ENCODE data around the gene DNM3. TPM values are rescaled to one million over a fixed set of nuclear protein-coding genes. Genes with fewer than 3 reads are reported as not detected.

Gene DNM3
- polyA plus RNA-seq, 3 donors: 0.15 TPM; not detected in 2

DNA sequence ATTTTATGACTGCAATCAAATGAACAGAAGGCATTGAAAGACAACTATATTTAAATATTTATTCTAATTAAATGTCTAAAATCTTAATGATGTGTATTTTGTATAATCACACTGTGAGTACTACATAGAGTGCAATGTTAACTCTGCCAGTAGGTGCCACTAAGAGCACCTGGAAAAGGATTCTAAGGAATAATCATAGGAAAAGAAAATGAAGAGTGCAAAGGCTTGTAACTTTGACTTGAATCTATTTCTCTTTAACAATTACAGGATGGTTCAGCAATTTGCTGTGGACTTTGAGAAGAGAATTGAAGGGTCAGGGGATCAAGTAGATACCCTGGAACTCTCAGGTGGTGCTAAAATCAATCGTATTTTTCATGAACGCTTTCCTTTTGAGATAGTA is 200.4 kb downstream of the DNM3 start:
- Histone ChIP-seq H3K36me3 (replicated peaks in 1 of 2; ENCODE audit: control insufficient read depth in 1 of 2, insufficient read depth in 2 of 2, low read length in 2 of 2) (no peaks in the 10 kb centered on the region), H3K4me3 (replicated peaks in 1 of 3; ENCODE audit: low read depth in 2 of 3, low read length in 3 of 3) (no peak overlapping the region), H3K4me2 (replicated peaks; ENCODE audit: extremely low read depth, low read length, poor library complexity, severe bottlenecking) (no peak overlapping the region), H4K20me1 (ENCODE audit: insufficient read depth, low read length) (no peaks in the 10 kb centered on the region), H3K9ac (ENCODE audit: insufficient read depth, low read length, poor library complexity, severe bottlenecking) (no peak overlapping the region), H2AFZ (ENCODE audit: insufficient read depth, low read depth, low read length, poor library complexity, severe bottlenecking) (no peak overlapping the region), H3K27me3 (ENCODE audit: control insufficient read depth in 2 of 2, insufficient read depth in 2 of 2, low read length in 2 of 2) (no peaks in the 10 kb centered on the region), H3K4me1 (ENCODE audit: control insufficient read depth in 1 of 2, insufficient read depth in 2 of 2, low read length in 2 of 2) (no peaks in the 10 kb centered on the region), H3K27ac (ENCODE audit: low read depth in 1 of 2, low read length in 2 of 2) (no peak overlapping the region), H3K79me2 (ENCODE audit: insufficient read depth, low read length) (no peaks in the 10 kb centered on the region), H3K9me3 (replicated peaks in 1 of 2; ENCODE audit: control insufficient read depth in 1 of 2, insufficient read depth in 1 of 2, low read length in 2 of 2) (no peaks in the 10 kb centered on the region)
- intact Hi-C loops (cut with micrococcal nuclease): no loop called here
- Mint-ChIP-seq H3K9me3 (peaks cover 0 to 3% (median 0%) of the 10 kb centered on the region in 7 donors), H3K4me3 (no peak overlapping the region), H3K4me1 (no peaks in the 10 kb centered on the region), H3K27me3 (ENCODE audit: low read depth in 3 of 3) (no peaks in the 10 kb centered on the region), H3K36me3 (no peaks in the 10 kb centered on the region), H3K27ac (no peak overlapping the region)
- WGBS (ENCODE audit: insufficient coverage): no CpG with 5 or more reads among the region's 2 CpGs
- DNase-seq: no peak
- TF ChIP-seq, protein P1, sequence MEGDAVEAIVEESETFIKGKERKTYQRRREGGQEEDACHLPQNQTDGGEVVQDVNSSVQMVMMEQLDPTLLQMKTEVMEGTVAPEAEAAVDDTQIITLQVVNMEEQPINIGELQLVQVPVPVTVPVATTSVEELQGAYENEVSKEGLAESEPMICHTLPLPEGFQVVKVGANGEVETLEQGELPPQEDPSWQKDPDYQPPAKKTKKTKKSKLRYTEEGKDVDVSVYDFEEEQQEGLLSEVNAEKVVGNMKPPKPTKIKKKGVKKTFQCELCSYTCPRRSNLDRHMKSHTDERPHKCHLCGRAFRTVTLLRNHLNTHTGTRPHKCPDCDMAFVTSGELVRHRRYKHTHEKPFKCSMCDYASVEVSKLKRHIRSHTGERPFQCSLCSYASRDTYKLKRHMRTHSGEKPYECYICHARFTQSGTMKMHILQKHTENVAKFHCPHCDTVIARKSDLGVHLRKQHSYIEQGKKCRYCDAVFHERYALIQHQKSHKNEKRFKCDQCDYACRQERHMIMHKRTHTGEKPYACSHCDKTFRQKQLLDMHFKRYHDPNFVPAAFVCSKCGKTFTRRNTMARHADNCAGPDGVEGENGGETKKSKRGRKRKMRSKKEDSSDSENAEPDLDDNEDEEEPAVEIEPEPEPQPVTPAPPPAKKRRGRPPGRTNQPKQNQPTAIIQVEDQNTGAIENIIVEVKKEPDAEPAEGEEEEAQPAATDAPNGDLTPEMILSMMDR (IDR thresholded peaks at IDR 0.05): no peak

DNA sequence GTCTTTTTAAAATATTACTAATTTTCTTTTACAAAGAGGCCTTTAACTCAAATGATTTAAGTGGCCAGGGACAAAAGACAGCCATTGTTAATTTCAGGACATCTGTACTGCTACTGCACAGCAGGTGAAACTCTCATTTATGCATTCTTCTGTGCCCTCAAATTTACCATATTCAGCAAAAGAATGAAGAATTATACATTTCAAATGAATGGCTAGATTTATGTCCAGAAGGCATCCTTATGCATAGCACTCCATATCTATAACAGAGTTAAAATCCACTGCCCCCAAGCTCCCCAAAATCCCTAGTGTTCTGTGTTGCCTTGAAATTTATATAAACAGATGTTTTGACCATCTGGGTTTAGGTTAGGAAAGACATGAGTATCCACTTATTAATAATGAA is 202.6 kb downstream of the DNM3 start:
- Mint-ChIP-seq H3K4me3 (no peak overlapping the region), H3K27me3 (ENCODE audit: low read depth in 3 of 3) (no peaks in the 10 kb centered on the region), H3K9me3 (peaks cover 0 to 3% (median 0%) of the 10 kb centered on the region in 7 donors), H3K4me1 (no peaks in the 10 kb centered on the region), H3K27ac (no peak overlapping the region), H3K36me3 (no peaks in the 10 kb centered on the region)
- Histone ChIP-seq H3K9me3 (replicated peaks in 1 of 2; ENCODE audit: control insufficient read depth in 1 of 2, insufficient read depth in 1 of 2, low read length in 2 of 2) (no peaks in the 10 kb centered on the region), H3K9ac (ENCODE audit: insufficient read depth, low read length, poor library complexity, severe bottlenecking) (no peak overlapping the region), H3K4me3 (replicated peaks in 1 of 3; ENCODE audit: low read depth in 2 of 3, low read length in 3 of 3) (no peak overlapping the region), H3K4me1 (ENCODE audit: control insufficient read depth in 1 of 2, insufficient read depth in 2 of 2, low read length in 2 of 2) (no peaks in the 10 kb centered on the region), H3K4me2 (replicated peaks; ENCODE audit: extremely low read depth, low read length, poor library complexity, severe bottlenecking) (no peak overlapping the region), H3K36me3 (replicated peaks in 1 of 2; ENCODE audit: control insufficient read depth in 1 of 2, insufficient read depth in 2 of 2, low read length in 2 of 2) (no peaks in the 10 kb centered on the region), H3K27ac (ENCODE audit: low read depth in 1 of 2, low read length in 2 of 2) (no peak overlapping the region), H3K27me3 (ENCODE audit: control insufficient read depth in 2 of 2, insufficient read depth in 2 of 2, low read length in 2 of 2) (no peaks in the 10 kb centered on the region), H4K20me1 (ENCODE audit: insufficient read depth, low read length) (no peaks in the 10 kb centered on the region), H2AFZ (ENCODE audit: insufficient read depth, low read depth, low read length, poor library complexity, severe bottlenecking) (no peak overlapping the region), H3K79me2 (ENCODE audit: insufficient read depth, low read length) (no peaks in the 10 kb centered on the region)
- TF ChIP-seq, protein P1 (IDR thresholded peaks at IDR 0.05): no peak
- no peak for DNase-seq
- intact Hi-C loops (cut with micrococcal nuclease): no loop called here
